ENCODE results near the gene SZT2.
A peak's percentile ranks its signal among the peaks of the same experiment; 100 is the strongest.
"Not testable (repeated sequence)": the region's sequence is repeated elsewhere in the genome, so short reads cannot be mapped to it uniquely, and the experiment has no call there.

SZT2 gene

DNA sequence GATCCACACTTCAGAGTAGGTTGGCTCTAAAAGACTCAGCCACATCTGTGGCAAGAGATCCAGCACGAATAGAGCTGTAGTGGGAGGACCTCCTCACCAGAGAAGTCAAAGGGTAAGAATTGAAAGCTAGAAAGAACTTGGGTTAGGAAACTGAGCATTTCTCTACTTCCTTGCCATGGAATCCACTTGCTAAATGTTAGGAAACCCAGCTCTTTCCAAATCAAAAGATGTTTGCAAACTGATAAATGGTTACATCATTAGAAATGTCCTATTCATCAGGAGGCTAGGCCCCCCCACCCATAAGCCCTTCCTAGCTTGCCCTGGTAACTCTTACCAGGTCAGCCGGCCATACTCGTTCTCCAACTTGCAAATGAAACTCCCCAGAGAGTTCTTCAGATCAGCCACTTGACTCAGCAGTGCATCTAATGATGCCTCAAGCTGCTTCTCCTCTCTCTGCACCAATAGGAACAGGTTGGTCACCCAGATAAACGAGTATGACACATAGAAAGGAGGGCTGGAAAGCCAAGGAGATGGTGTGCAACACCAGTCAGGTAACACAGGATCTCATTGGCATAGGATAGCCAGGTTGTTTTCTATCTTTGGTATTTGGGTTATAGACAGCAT, 1.6 kb upstream of the SZT2 start:
- H3K9me3 Mint-ChIP-seq = no peaks in the 10 kb centered on the region
- TF ChIP-seq, protein P1, sequence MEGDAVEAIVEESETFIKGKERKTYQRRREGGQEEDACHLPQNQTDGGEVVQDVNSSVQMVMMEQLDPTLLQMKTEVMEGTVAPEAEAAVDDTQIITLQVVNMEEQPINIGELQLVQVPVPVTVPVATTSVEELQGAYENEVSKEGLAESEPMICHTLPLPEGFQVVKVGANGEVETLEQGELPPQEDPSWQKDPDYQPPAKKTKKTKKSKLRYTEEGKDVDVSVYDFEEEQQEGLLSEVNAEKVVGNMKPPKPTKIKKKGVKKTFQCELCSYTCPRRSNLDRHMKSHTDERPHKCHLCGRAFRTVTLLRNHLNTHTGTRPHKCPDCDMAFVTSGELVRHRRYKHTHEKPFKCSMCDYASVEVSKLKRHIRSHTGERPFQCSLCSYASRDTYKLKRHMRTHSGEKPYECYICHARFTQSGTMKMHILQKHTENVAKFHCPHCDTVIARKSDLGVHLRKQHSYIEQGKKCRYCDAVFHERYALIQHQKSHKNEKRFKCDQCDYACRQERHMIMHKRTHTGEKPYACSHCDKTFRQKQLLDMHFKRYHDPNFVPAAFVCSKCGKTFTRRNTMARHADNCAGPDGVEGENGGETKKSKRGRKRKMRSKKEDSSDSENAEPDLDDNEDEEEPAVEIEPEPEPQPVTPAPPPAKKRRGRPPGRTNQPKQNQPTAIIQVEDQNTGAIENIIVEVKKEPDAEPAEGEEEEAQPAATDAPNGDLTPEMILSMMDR (IDR thresholded peaks at IDR 0.05; ENCODE audit: unreplicated experiment in 3 of 3) = no peak
- H3K27ac Mint-ChIP-seq = peak overlapping the region; percentile 7 to 96 (median 92)
- H3K4me1 Mint-ChIP-seq = peaks cover 35% of the 10 kb centered on the region
- H3K27me3 Mint-ChIP-seq (ENCODE audit: low read depth) = no peaks in the 10 kb centered on the region
- H3K36me3 Mint-ChIP-seq (ENCODE audit: low read depth) = peaks cover 39% of the 10 kb centered on the region
- H3K4me3 Mint-ChIP-seq = peak overlapping the region; percentile 99 to 100 (median 99)

DNA sequence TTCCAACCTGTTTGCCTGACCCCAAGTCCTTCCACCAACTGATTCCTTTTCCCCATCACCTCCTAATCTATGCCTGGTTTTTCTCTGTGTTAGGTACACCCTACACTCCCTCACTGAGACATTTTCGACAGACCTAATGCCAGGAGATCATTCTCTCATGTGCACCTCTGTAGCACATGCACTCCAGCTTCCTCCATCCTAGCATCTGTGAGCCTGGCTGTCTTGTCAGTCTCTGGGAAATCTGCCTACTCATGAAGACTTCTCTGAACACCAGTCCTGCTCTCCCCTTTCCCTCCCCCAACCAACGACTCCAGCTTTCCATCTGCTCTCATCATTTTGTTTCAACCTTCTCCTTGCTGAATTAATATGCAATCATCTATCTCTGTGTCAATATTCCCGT, 1.1 kb upstream of the SZT2 start:
- Mint-ChIP-seq H3K4me1 (peaks cover 30% of the 10 kb centered on the region), H3K27ac (peak overlapping the region; percentile 7 to 96 (median 92))

DNA sequence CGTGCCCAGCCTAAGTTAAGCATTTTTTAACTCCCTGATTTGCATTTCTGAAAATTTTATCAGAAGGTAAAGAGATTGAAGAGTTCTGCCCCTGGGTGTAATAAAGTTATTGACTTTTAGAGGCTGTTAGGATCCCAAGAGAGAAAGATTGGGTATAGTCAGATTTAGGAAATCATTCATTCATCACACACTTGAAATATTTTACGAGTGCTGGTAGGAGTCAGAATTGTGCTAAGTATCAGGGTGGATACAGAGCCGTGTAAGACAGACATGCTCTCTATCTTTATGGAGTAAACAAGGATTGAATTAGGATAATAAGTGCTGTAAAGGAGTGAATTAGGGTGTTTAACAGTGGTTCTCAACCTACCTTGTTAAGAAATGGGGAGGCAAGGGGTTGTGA, 3.0 kb downstream of the SZT2 start:
- Mint-ChIP-seq H3K27me3 (ENCODE audit: low read depth) (no peaks in the 10 kb centered on the region), H3K27ac (no peak overlapping the region), H3K4me3 (peak overlapping the region; percentile 26 to 63 (median 52)), H3K9me3 (no peaks in the 10 kb centered on the region), H3K36me3 (ENCODE audit: low read depth) (peaks cover 9% of the 10 kb centered on the region), H3K4me1 (peaks cover 27% of the 10 kb centered on the region)
- TF ChIP-seq, protein P1 (IDR thresholded peaks at IDR 0.05; ENCODE audit: unreplicated experiment in 3 of 3) = no peak

More for the DNA sequence above, 1.1 kb upstream of the SZT2 start:
- TF ChIP-seq, protein P1 (IDR thresholded peaks at IDR 0.05; ENCODE audit: unreplicated experiment in 3 of 3) = no peak
- no peaks in the 10 kb centered on the region for H3K9me3 Mint-ChIP-seq
- H3K27me3 Mint-ChIP-seq (ENCODE audit: low read depth) = no peaks in the 10 kb centered on the region
- H3K36me3 Mint-ChIP-seq (ENCODE audit: low read depth) = peaks cover 39% of the 10 kb centered on the region
- peak overlapping the region; percentile 99 to 100 (median 99) for H3K4me3 Mint-ChIP-seq

DNA sequence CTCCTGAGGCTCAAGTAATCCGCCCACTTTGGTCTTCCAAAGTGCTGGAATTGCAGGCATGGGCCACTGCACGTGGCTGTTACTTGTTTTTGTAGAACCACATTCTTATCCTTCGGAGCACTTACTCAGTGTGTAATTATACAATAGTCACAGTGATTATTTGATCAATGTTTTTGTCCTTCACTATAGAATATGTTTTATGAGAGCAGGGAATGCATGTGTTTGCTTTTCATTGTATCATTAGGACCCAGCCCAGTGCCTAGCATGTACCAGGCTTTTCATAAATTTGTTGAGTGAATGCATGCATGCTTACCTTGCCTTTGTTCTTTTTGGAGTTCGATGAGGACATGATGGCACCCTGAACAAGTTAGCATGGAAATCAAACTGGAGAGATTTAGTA, 5.8 kb downstream of the SZT2 start:
- Mint-ChIP-seq H3K9me3 (no peaks in the 10 kb centered on the region), H3K4me3 (no peak overlapping the region), H3K4me1 (peaks cover 3% of the 10 kb centered on the region), H3K27ac (no peak overlapping the region), H3K36me3 (ENCODE audit: low read depth) (peaks cover 11% of the 10 kb centered on the region), H3K27me3 (ENCODE audit: low read depth) (peaks cover 3% of the 10 kb centered on the region)
- TF ChIP-seq, protein P1 (IDR thresholded peaks at IDR 0.05; ENCODE audit: unreplicated experiment in 3 of 3) = no peak

DNA sequence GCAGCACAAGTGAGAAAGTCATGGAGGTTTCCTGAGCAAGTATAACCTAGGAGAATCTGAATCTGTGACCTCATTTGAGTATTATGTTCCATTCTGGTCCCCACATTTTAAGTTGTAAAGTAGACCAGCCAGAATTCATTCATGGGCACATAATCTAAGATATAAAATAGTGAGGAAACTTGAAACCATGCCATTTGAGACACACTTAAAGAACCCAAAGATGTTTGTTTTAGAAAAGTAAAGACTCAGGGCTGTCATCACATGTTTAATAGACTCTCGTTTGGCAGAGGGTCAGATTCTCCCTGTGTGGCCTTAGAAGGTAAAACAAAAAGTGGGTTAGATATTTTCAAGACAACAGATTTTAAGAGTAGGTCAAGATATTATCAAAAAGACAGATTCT, 6.4 kb downstream of the SZT2 start:
- H3K27ac Mint-ChIP-seq = no peak overlapping the region
- H3K36me3 Mint-ChIP-seq (ENCODE audit: low read depth) = peaks cover 11% of the 10 kb centered on the region
- no peak overlapping the region for H3K4me3 Mint-ChIP-seq
- TF ChIP-seq, protein P1 (IDR thresholded peaks at IDR 0.05; ENCODE audit: unreplicated experiment in 3 of 3) = no peak
- H3K4me1 Mint-ChIP-seq = no peaks in the 10 kb centered on the region
- peaks cover 3% of the 10 kb centered on the region for H3K27me3 Mint-ChIP-seq (ENCODE audit: low read depth)
- H3K9me3 Mint-ChIP-seq = no peaks in the 10 kb centered on the region

DNA sequence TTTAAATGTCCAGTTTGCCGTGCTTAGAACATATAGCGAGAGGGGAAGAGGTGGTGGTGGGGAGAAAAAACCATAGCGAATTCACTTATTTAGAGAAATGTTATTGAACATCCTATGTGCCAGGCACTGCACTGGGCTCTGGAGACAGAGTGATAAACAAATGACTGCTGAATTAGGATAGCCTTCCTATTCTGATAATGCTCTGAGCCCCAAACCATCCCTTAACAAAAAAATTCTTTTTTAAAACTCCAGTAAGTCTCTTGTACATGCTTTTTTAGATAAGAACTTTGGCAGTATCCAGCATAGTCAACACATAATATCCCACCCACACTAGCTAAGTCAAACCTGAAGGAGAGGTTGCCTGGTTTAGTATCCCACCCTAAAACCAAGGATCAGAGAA, 8.5 kb downstream of the SZT2 start:
- Mint-ChIP-seq H3K9me3 (no peaks in the 10 kb centered on the region), H3K27ac (no peak overlapping the region), H3K4me3 (no peak overlapping the region), H3K36me3 (ENCODE audit: low read depth) (peaks cover 21% of the 10 kb centered on the region), H3K27me3 (ENCODE audit: low read depth) (peaks cover 3% of the 10 kb centered on the region), H3K4me1 (peaks cover 10% of the 10 kb centered on the region)
- TF ChIP-seq, protein P1 (IDR thresholded peaks at IDR 0.05; ENCODE audit: unreplicated experiment in 3 of 3) = no peak

DNA sequence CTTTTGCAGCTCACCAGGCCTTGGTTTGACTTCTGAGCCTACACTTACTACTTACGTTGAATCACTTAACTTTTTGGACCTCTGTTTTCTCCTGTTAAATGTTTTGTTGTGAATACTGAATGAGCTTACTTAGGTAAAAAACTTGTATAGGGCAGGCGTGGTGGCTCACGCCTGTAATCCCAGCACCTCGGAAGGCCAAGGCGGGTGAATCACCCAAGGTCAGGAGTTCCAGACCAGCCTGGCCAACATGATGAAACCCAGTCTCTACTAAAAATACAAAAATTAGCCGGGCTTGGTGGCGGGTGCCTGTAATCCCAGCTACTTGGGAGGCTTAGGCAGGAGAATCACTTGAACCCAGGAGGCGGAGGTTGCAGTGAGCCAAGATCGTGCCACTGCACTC, 10.7 kb downstream of the SZT2 start:
- H3K4me1 Mint-ChIP-seq; H3K27me3 Mint-ChIP-seq (ENCODE audit: low read depth); H3K27ac Mint-ChIP-seq; H3K9me3 Mint-ChIP-seq; H3K4me3 Mint-ChIP-seq: not testable (repeated sequence)
- H3K36me3 Mint-ChIP-seq (ENCODE audit: low read depth) = peaks cover 32% of the 10 kb centered on the region

Measured in nephron (organoid).